Suprapubic skin (tissue), 4 donors: ENCODE measurements around the gene CACNA1D.

Experiments used
- CTCF ChIP-seq, 2 donors: fragments of 200-600 bp in 1 of 2; fragments of 450-650 bp in 1 of 2; sonication (generic) in 1 of 2; IDR thresholded peaks; one replicate each; pipeline ENCODE4 v1.5.1; 2016 to 2019; ENCODE audit warnings: antibody characterized with exemption in 2 of 2, mild to moderate bottlenecking in 1 of 2, moderate library complexity in 1 of 2
- EP300 ChIP-seq: sonication (generic); formaldehyde crosslinking; IDR thresholded peaks from one replicate; pipeline ENCODE4 v1.6.1; 2017; ENCODE audit warnings: antibody characterized with exemption
- POLR2A ChIP-seq, 2 donors: fragments of 450-650 bp; IDR thresholded peaks; one replicate each; pipeline ENCODE4 v1.6.1; 2017; ENCODE audit warnings: antibody characterized with exemption in 2 of 2, mild to moderate bottlenecking in 2 of 2, moderate library complexity in 2 of 2
- POLR2AphosphoS5 ChIP-seq, 3 donors: sonication (generic); formaldehyde crosslinking; IDR thresholded peaks; one replicate each; pipeline ENCODE4 v1.6.1; 2017; ENCODE audit warnings: antibody characterized with exemption in 3 of 3

DNA sequence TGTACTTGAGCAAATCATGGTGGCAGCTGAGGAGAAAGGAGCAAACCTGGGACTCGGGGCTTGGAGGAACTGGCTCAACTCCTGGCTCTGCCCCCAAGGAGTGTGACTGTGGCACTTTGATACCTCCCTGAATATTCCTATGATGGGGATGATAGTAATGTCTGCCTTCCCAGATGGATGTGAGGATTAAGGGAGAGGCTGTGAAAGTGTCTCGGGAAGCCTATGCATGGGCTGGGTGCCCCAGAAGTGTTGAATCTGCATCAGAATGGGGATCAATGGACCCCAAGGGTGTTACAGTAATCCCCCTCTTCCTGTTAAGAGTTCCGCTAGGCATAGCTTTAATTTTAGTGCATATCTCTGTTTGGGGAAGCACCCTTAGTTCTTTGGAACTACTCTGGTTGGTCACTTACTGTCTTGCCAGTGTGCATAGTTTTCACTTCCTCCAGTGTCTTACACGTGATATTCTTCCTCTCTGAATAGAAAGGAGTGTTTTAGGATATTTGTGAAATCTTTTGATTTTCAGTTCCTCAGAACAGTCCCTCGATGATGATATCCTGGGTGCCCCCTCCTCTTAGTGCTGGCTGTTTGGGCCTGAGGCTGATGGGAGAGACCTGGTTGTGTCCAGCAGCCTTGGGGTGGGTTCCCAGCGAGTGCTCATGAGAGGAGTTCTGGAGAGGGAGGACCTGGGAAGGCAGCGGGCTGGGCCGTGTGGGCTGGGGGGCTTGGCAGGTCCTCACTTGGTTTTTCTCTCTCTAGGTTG, 254.3 kb downstream of the CACNA1D start:
- TF ChIP-seq POLR2A (IDR thresholded peaks at IDR 0.05): no peak
- no peak for TF ChIP-seq CTCF (IDR thresholded peaks at IDR 0.05)
- TF ChIP-seq EP300: no peak
- TF ChIP-seq POLR2AphosphoS5 (IDR thresholded peaks at IDR 0.05): no peak
